ENCODE data around the gene CNOT6. TPM values are rescaled to one million over a fixed set of nuclear protein-coding genes. Genes with fewer than 3 reads are reported as not detected.

Gene CNOT6
- total RNA-seq, 1 experiment from 2014 or later: 32.8 TPM

- H3K4me3 ChIP-seq (ENCODE audit: low read depth in 2 of 2, low read length in 2 of 2): no peak overlapping the region
- CTCF ChIA-PET: no interaction called here
- intact Hi-C loops (cut with micrococcal nuclease; ENCODE audit: unreplicated experiment) (no loop called here), in situ Hi-C loops (cut with HindIII; ENCODE audit: low pct_unique_long_range_greater_than_20kb, low sequenced_read_pairs) (no loop called here)
- no peaks in the 10 kb centered on the region for H3K4me1 ChIP-seq (ENCODE audit: control insufficient read depth, insufficient read depth, low read length)
- no TSS peak for BruUV-seq (replicated peaks)
- no peak for ATAC-seq
- TF ChIP-seq TCF7L2 (IDR thresholded peaks at IDR 0.05; ENCODE audit: low read depth, low read length): no peak
- no peak for TF ChIP-seq REST (IDR thresholded peaks at IDR 0.05; ENCODE audit: insufficient read depth in 1 of 2, low read depth in 2 of 2, low read length in 1 of 2)
- no peak for TF ChIP-seq CTCF (IDR thresholded peaks at IDR 0.05)
- no peak for TF ChIP-seq POLR2AphosphoS5 (IDR thresholded peaks at IDR 0.05; ENCODE audit: low read depth, low read length)
- no peak for TF ChIP-seq SIN3A (IDR thresholded peaks at IDR 0.05; ENCODE audit: borderline replicate concordance, insufficient read depth, low read depth, low read length)
- H3K27ac ChIP-seq (ENCODE audit: low read length): no peak overlapping the region
- POLR2A ChIA-PET: no interaction called here
- H3K27me3 ChIP-seq (ENCODE audit: control insufficient read depth, insufficient read depth, low read length): no peaks in the 10 kb centered on the region
- no peaks in the 10 kb centered on the region for H3K9me3 ChIP-seq (ENCODE audit: control insufficient read depth, insufficient read depth, low read depth, low read length)
- no peak for DNase-seq (ENCODE audit: low read depth, low spot score)
- peaks cover 12% of the 10 kb centered on the region; the same call in 1 of the 2 replicates for H3K36me3 ChIP-seq (ENCODE audit: control insufficient read depth, insufficient read depth, low read length)
Measured at GRCh38 chr5:180575571-180575970, 81.4 kb downstream of the CNOT6 start.

GRCh38 chr5:180580681-180581080, 86.5 kb downstream of the CNOT6 start:
- intact Hi-C loops (cut with micrococcal nuclease; ENCODE audit: unreplicated experiment): no loop called here
- in situ Hi-C loops (cut with HindIII; ENCODE audit: low pct_unique_long_range_greater_than_20kb, low sequenced_read_pairs): no loop called here
- H3K4me3 ChIP-seq (ENCODE audit: low read depth in 2 of 2, low read length in 2 of 2): no peak overlapping the region
- no peak overlapping the region for H3K27ac ChIP-seq (ENCODE audit: low read length)
- DNase-seq (ENCODE audit: low read depth, low spot score): no peak
- POLR2A ChIA-PET: no interaction called here
- no peaks in the 10 kb centered on the region for H3K9me3 ChIP-seq (ENCODE audit: control insufficient read depth, insufficient read depth, low read depth, low read length)
- H3K36me3 ChIP-seq (ENCODE audit: control insufficient read depth, insufficient read depth, low read length): peaks cover 8% of the 10 kb centered on the region; the same call in 1 of the 2 replicates
- ATAC-seq: no peak
- no TSS peak for BruUV-seq (replicated peaks)
- no peaks in the 10 kb centered on the region for H3K4me1 ChIP-seq (ENCODE audit: control insufficient read depth, insufficient read depth, low read length)
- no peak for TF ChIP-seq SIN3A (IDR thresholded peaks at IDR 0.05; ENCODE audit: borderline replicate concordance, insufficient read depth, low read depth, low read length)
- no peak for TF ChIP-seq TCF7L2 (IDR thresholded peaks at IDR 0.05; ENCODE audit: low read depth, low read length)
- TF ChIP-seq REST (IDR thresholded peaks at IDR 0.05; ENCODE audit: insufficient read depth in 1 of 2, low read depth in 2 of 2, low read length in 1 of 2): no peak
- TF ChIP-seq CTCF (IDR thresholded peaks at IDR 0.05): no peak
- no peak for TF ChIP-seq POLR2AphosphoS5 (IDR thresholded peaks at IDR 0.05; ENCODE audit: low read depth, low read length)
- H3K27me3 ChIP-seq (ENCODE audit: control insufficient read depth, insufficient read depth, low read length): no peaks in the 10 kb centered on the region; the same call in 1 of the 2 replicates
- CTCF ChIA-PET: no interaction called here
